HG03520 (cell line): ENCODE data around the gene ANLN.
"Not testable (repeated sequence)": the region's sequence is repeated elsewhere in the genome, so short reads cannot be mapped to it uniquely, and the experiment has no call there.

Source experiments
- ATAC-seq: cut with Tn5 transposase; IDR thresholded peaks from one replicate; pipeline ENCODE4 v1.9.1; 2021; ENCODE audit warnings: mild to moderate bottlenecking, moderate library complexity; ENCODE audit not compliant: unreplicated experiment

The ANLN gene

GRCh38 chr7:36459236-36459960, 69.7 kb downstream of the ANLN start:
- ATAC-seq = no peak

- ATAC-seq = no peak
Observed at GRCh38 chr7:36460811-36461429, 71.3 kb downstream of the ANLN start.

- no peak for ATAC-seq
Observed at GRCh38 chr7:36462551-36463137, 73.0 kb downstream of the ANLN start.

GRCh38 chr7:36464271-36464670, 74.6 kb downstream of the ANLN start:
- ATAC-seq = no peak

- not testable (repeated sequence) for ATAC-seq
Observed at GRCh38 chr7:36466001-36466400, 76.3 kb downstream of the ANLN start.

GRCh38 chr7:36468370-36469101, 78.9 kb downstream of the ANLN start:
- no peak for ATAC-seq

GRCh38 chr7:36469236-36469635, 79.6 kb downstream of the ANLN start:
- ATAC-seq = no peak

- no peak for ATAC-seq
Observed at GRCh38 chr7:36472141-36472729, 82.6 kb downstream of the ANLN start.

- no peak for ATAC-seq
Observed at GRCh38 chr7:36473454-36474282, 84.0 kb downstream of the ANLN start.

- no peak for ATAC-seq
Observed at GRCh38 chr7:36474283-36475010, 84.8 kb downstream of the ANLN start.

GRCh38 chr7:36475011-36475342, 85.3 kb downstream of the ANLN start:
- no peak for ATAC-seq

- no peak for ATAC-seq
Observed at GRCh38 chr7:36475381-36475780, 85.7 kb downstream of the ANLN start.

GRCh38 chr7:36478745-36479144, 89.1 kb downstream of the ANLN start:
- ATAC-seq = no peak

- not testable (repeated sequence) for ATAC-seq
Observed at GRCh38 chr7:36483853-36484252, 94.2 kb downstream of the ANLN start.

- no peak for ATAC-seq
Observed at GRCh38 chr7:36484265-36484664, 94.6 kb downstream of the ANLN start.

- ATAC-seq = no peak
Observed at GRCh38 chr7:36486336-36486735, 96.7 kb downstream of the ANLN start.

- ATAC-seq = no peak
Observed at GRCh38 chr7:36487756-36488336, 98.2 kb downstream of the ANLN start.

GRCh38 chr7:36488672-36489071, 99.0 kb downstream of the ANLN start:
- ATAC-seq = not testable (repeated sequence)

GRCh38 chr7:36490419-36490830, 100.8 kb downstream of the ANLN start:
- no peak for ATAC-seq
